GM18870 (cell line): ENCODE data around the gene NSUN2.
"Not testable (repeated sequence)": the region's sequence is repeated elsewhere in the genome, so short reads cannot be mapped to it uniquely, and the experiment has no call there.

Experiments
- ATAC-seq: cut with Tn5 transposase; IDR thresholded peaks from one replicate; pipeline ENCODE4 v1.9.1; 2021; ENCODE audit warnings: moderate library complexity; ENCODE audit not compliant: unreplicated experiment

The NSUN2 gene

DNA sequence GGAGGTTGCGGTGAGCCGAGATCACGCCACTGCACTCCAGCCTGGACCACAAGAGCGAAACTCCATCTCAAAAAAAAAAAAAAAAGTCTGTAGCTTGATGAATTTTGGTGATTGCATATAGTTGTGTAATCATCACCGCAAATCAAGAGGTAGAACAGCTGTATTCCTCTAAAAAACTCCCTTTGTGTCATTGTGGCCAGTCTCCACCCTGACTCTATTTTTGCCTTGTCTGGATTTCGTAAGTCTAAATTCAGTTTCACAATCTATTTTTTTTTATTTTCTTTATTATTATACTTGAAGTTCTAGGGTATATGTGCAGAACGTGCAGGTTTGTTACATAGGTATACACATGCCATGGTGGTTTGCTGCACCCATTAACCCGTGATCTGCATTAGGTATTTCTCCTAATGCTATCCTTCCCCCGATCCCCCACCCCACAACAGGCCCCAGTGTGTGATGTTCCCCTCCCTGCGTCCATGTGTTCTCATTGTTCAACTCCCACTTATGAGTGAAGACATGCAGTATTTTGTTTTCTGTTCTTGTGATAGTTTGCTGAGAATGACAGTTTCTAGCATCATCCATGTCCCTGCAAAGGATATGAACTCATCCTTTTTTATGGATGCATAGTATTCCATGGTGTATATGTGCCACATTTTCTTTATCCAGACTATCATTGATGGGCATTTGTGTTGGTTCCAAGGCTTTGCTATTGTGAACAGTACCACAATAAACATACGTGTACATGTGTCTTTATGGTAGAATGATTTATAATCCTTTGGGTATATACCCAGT, 12.9 kb upstream of the NSUN2 start:
- ATAC-seq = not testable (repeated sequence)

DNA sequence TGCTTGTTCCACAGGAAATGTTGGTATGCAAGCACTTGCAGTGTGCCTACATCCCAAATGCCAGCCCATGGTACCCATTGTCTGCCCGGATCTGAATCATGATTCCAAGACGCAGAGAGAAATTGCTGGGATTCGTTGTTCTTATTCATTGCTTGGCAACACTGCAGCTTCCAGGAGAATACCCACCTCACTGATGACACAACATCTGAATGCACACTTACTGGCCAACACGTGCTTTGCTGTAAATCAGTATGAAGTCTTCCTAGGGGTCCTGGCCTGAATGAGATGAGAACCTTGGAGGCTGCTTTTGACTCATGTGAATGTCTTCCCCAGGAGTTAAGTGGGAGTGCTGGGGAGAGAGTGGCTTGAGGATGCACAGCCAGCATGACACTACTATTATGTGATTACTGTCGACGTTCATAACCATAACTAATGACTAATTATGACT, 12.0 kb upstream of the NSUN2 start:
- ATAC-seq = no peak

GRCh38 chr5:6642655-6643054, 9.8 kb upstream of the NSUN2 start:
- ATAC-seq = no peak

DNA sequence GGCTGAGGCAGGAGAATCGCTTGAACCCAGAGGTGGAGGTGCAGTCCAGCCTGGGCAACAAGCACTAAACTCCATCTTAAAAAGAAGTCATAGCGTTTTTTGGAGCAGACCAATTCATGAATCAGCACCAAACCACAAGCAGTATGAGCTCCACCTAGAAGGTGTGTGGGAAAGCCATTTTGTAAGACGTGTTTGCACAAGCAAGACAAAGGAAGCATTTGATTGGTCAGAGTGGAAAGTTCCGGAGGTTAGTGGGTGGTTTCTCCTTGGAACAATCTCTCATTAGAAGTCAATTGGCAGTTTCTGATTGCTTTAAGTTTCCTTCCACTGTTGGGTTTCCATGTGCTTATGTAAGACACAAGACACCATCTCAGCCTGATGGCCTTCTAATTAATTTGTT, 5.4 kb upstream of the NSUN2 start:
- no peak for ATAC-seq

- ATAC-seq = no peak
Observed at GRCh38 chr5:6637590-6637989, 4.7 kb upstream of the NSUN2 start.

DNA sequence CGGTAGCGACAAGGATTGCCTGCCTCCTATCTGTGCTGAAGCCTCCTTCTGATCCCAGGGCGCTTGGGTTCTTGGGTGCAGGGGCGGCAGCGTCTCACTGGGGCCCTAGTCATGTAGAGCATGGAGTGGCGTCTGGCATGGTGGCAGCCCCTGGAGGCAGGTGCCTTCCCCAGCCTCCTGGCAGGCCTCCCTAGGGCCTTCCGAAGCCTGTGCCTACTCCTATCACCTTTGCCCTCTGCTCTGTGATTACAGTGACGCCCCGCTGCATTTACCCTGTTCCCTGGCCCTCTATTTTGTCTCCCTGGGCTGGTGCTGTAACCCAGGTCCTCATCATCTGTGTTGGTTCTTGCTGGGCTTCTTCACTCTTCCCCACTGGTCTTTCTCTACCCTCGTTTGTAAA, 4.2 kb upstream of the NSUN2 start:
- ATAC-seq = no peak

- no peak for ATAC-seq
Observed at GRCh38 chr5:6636293-6636692, 3.4 kb upstream of the NSUN2 start.

DNA sequence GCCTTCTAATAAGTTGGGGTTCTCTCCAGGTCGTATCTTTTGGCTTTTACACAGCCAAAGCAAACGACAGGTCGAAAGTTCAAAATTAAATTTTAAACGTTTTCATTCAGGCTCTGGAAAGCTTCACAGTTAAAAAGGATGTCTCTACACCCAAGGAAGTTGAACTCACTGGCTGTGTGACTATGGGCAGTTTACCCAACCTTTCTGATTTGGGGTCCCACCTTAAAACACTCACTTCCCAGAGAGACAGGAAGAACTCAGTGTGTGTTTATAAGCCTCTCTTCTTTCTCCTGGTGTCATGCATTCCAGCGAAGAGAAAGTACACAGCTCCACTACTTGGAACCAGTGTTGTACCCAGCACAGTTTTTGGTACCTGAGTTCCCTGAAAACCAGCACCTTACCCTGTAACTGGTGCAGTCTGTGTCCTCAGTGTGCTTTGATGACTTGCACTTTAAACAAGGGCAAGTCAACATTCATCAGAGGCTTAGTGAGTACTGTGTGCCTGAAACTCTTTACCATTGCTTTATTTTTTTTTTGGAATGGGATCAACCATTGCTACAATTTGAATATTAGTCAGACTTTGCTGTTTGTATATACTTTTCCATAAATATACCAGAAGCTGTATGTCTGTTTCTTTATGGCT, 2.1 kb upstream of the NSUN2 start:
- no peak for ATAC-seq

- no peak for ATAC-seq
Observed at GRCh38 chr5:6634306-6634705, 1.5 kb upstream of the NSUN2 start.

- ATAC-seq = peak; percentile 46
Observed at GRCh38 chr5:6633469-6634245, 813 bp upstream of the NSUN2 start.

DNA sequence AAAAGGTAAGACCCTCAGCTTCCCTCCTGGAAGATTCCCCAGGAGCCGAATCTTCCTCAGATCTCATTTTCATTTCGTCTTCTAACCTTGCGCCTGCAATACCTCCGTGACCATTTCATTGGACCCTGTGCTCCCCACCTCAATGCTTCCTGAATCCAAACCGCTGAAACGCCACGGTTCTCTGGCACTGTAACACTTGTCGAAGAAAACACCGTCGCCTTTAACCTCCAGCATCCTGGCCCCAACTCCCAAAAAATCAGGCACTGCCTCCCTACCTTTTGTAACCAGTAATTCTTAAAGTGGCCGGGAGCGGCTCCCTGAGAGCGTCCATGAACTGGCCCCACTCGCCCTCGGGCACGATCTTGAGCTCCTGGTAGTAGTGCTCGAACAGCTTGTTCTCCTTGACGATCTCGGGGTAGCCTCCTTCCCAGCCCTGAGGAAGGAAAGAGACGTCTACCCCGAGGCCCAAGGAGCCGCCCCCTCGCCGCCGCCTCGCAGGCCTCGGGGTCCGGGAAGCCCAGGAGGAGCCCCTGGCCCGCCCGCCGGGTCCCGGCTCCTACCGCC, 438 bp downstream of the NSUN2 start:
- ATAC-seq = peak; percentile 20

GRCh38 chr5:6631441-6631840, 1.4 kb downstream of the NSUN2 start:
- no peak for ATAC-seq

- ATAC-seq = no peak
Observed at GRCh38 chr5:6626508-6626907, 6.3 kb downstream of the NSUN2 start.

- ATAC-seq = no peak
Observed at GRCh38 chr5:6623941-6624340, 8.9 kb downstream of the NSUN2 start.

- no peak for ATAC-seq
Observed at GRCh38 chr5:6623228-6623627, 9.6 kb downstream of the NSUN2 start.

GRCh38 chr5:6616632-6617031, 16.2 kb downstream of the NSUN2 start:
- no peak for ATAC-seq

GRCh38 chr5:6615034-6615815, 17.6 kb downstream of the NSUN2 start:
- no peak for ATAC-seq

DNA sequence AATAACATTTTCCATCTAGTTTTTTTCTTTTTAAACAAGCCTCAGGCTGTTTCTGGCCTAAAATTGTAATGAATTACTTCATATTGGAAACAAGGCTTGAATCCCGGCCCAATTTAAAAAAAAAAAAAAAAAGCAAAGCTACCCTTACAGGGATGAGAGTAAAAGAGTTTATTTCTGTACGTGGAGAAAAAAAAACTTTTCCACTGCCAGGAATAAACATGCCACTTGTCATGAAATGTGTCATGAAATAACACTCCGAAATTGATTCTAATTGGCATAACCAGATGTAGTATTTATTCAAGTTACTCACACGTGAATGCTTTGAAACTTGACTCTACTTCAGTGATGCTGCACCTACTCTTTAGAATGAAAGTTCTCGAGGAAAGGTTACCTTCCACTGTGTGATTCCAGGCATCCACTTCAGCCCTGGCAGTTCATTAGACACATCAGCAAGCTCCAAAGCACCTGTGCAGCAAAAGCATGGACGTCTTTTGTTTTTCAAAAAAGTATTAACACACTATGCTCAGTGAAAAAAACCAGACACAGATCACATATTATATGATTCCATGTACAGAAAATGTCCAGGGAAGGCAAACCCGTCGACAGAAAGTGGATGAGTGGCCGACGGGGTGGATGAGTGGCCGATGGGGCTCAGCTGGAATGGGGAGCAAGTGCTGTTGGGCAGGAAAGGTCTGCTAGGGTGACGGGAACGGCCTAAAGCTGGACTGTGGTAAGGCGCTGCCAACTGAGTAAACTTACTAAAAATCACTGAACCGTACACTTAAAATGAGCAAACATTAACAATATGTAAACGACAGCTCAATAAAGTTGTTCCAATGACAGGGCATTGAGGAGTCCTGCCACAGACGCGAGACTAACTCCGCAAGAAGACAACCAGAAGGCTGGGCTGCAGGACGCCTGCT, 21.2 kb downstream of the NSUN2 start:
- no peak for ATAC-seq

DNA sequence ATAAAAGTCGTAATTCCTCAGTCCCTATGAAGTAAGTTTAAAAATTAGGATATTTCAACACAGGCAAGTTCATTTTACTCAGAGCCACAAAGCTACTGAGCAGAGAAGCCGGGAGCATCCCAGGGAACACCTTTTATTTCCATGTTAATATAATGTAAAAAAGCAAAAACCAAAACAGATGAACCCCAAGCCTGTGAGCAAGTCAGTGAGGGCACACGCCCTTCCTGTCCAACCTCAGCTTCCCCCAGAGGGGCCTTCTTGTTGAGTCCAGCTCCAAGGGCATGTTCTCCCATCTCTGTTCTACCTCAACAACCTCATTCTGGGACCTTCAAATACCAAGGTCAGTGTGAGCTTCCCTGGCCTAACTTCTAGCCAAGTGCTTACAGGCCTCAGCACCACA, 24.8 kb downstream of the NSUN2 start:
- ATAC-seq = no peak

DNA sequence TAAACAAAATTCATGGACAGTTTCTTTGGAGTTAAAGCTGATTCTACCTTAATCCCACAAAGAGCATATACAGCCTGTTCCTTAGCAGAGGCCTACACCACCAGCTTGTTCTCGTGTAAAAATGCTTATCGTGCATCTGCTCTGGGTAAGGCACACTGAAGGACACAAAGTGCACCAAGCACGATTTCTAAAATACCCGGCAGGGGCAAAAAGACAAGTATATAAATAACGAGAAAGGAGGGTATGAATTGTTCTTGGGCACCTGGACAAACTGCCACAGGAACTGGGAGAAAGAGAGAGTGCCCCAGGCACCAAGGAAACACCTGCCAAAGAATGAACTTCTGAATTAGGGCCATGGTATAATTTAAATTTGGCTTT, 25.3 kb downstream of the NSUN2 start:
- no peak for ATAC-seq
